ENCODE results near the gene SRSF7.

GRCh38 chr2:38745267-38745666, 5.9 kb downstream of the SRSF7 start:
- TF ChIP-seq, protein P1, sequence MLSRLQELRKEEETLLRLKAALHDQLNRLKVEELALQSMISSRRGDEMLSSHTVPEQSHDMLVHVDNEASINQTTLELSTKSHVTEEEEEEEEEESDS (CRISPR knock-in tag; IDR thresholded peaks at IDR 0.05) = no peak
- TF ChIP-seq RBM14 (IDR thresholded peaks at IDR 0.05; ENCODE audit: borderline replicate concordance, insufficient read depth, low read depth, low read length) (no peak), POLR2A (conservative IDR thresholded peaks at IDR 0.05) (no peak)
- TF ChIP-seq, protein P2, sequence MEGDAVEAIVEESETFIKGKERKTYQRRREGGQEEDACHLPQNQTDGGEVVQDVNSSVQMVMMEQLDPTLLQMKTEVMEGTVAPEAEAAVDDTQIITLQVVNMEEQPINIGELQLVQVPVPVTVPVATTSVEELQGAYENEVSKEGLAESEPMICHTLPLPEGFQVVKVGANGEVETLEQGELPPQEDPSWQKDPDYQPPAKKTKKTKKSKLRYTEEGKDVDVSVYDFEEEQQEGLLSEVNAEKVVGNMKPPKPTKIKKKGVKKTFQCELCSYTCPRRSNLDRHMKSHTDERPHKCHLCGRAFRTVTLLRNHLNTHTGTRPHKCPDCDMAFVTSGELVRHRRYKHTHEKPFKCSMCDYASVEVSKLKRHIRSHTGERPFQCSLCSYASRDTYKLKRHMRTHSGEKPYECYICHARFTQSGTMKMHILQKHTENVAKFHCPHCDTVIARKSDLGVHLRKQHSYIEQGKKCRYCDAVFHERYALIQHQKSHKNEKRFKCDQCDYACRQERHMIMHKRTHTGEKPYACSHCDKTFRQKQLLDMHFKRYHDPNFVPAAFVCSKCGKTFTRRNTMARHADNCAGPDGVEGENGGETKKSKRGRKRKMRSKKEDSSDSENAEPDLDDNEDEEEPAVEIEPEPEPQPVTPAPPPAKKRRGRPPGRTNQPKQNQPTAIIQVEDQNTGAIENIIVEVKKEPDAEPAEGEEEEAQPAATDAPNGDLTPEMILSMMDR (IDR thresholded peaks at IDR 0.05 in 2 of 3, conservative IDR thresholded peaks at IDR 0.05 in 1 of 3; ENCODE audit: insufficient read depth in 2 of 3, low read depth in 1 of 3, low read length in 3 of 3) = no peak

All from K562 (cell line).